Skeletal muscle tissue (tissue), 4 donors: ENCODE data around the gene ZAP70. TPM values are rescaled to one million over a fixed set of nuclear protein-coding genes. Genes with fewer than 3 reads are reported as not detected.

Experiments used
- H3K27ac ChIP-seq: one replicate; pipeline ENCODE4 v1.7.0; 2013; ENCODE audit warnings: mild to moderate bottlenecking, low read depth, low read length, inconsistent platforms
- H3K27me3 ChIP-seq, 3 donors: one replicate each; pipeline ENCODE4 v1.7.0; 2013; ENCODE audit warnings: low read length in 3 of 3; ENCODE audit not compliant: control insufficient read depth in 3 of 3, insufficient read depth in 3 of 3
- H3K36me3 ChIP-seq, 3 donors: one replicate each; pipeline ENCODE4 v1.7.0; 2013; ENCODE audit warnings: low read length in 3 of 3; ENCODE audit not compliant: control insufficient read depth in 3 of 3, insufficient read depth in 3 of 3
- H3K4me1 ChIP-seq, 3 donors: one replicate each; pipeline ENCODE4 v1.7.0; 2013; ENCODE audit warnings: low read length in 3 of 3, mild to moderate bottlenecking in 3 of 3; ENCODE audit not compliant: control insufficient read depth in 3 of 3, insufficient read depth in 3 of 3
- H3K4me3 ChIP-seq, 3 donors: one replicate each; pipeline ENCODE4 v1.7.0; 2013; ENCODE audit warnings: low read length in 3 of 3
- H3K9ac ChIP-seq, 3 donors: one replicate each; pipeline ENCODE4 v1.7.0; 2013; ENCODE audit warnings: low read length in 3 of 3, mild to moderate bottlenecking in 3 of 3, moderate library complexity in 2 of 3, low read depth in 1 of 3
- H3K9me3 ChIP-seq, 3 donors: one replicate each; pipeline ENCODE4 v1.7.0; 2013; ENCODE audit warnings: low read length in 3 of 3; ENCODE audit not compliant: control insufficient read depth in 3 of 3
- total RNA-seq: library from RNA; depleted of rRNA; stranded (reverse); fragments of >200 nt; gene quantifications from one replicate; pipeline ENCODE4 v1.2.3, GENCODE V29; 2014
- donor health status: Osteomylitis.

The ZAP70 gene
- total RNA-seq, 1 donor from 2014 or later = 3.1 TPM

- Histone ChIP-seq H3K4me1 (peaks cover 2 to 5% (median 3%) of the 10 kb centered on the region in 3 donors), H3K27ac (no peak overlapping the region), H3K9me3 (no peaks in the 10 kb centered on the region), H3K36me3 (peaks cover 7 to 12% (median 8%) of the 10 kb centered on the region in 3 donors), H3K27me3 (no peaks in the 10 kb centered on the region), H3K9ac (no peak overlapping the region), H3K4me3 (no peak overlapping the region)
Observed at GRCh38 chr2:97747716-97748115, 34.3 kb downstream of the ZAP70 start.

GRCh38 chr2:97749581-97749980, 36.2 kb downstream of the ZAP70 start:
- Histone ChIP-seq H3K27ac (no peak overlapping the region), H3K36me3 (peaks cover 5 to 8% (median 6%) of the 10 kb centered on the region in 3 donors), H3K4me3 (no peak overlapping the region), H3K4me1 (peaks cover 2 to 5% (median 3%) of the 10 kb centered on the region in 3 donors), H3K27me3 (no peaks in the 10 kb centered on the region), H3K9ac (no peak overlapping the region), H3K9me3 (no peaks in the 10 kb centered on the region)

- Histone ChIP-seq H3K4me3 (no peak overlapping the region), H3K9ac (no peak overlapping the region), H3K9me3 (no peaks in the 10 kb centered on the region), H3K36me3 (peaks cover 5 to 10% (median 8%) of the 10 kb centered on the region in 3 donors), H3K27me3 (no peaks in the 10 kb centered on the region), H3K27ac (no peak overlapping the region), H3K4me1 (peaks cover 2 to 5% (median 3%) of the 10 kb centered on the region in 3 donors)
Observed at GRCh38 chr2:97750017-97750416, 36.6 kb downstream of the ZAP70 start.

GRCh38 chr2:97751752-97752151, 38.4 kb downstream of the ZAP70 start:
- Histone ChIP-seq H3K9ac (no peak overlapping the region), H3K27me3 (no peaks in the 10 kb centered on the region), H3K4me1 (peaks cover 2 to 7% (median 5%) of the 10 kb centered on the region in 3 donors), H3K9me3 (no peaks in the 10 kb centered on the region), H3K27ac (no peak overlapping the region), H3K36me3 (peaks cover 14 to 17% (median 16%) of the 10 kb centered on the region in 3 donors), H3K4me3 (no peak overlapping the region)

- Histone ChIP-seq H3K9me3 (no peaks in the 10 kb centered on the region), H3K4me1 (peaks cover 2 to 5% (median 3%) of the 10 kb centered on the region in 3 donors), H3K27me3 (no peaks in the 10 kb centered on the region), H3K36me3 (peaks cover 22 to 26% (median 25%) of the 10 kb centered on the region in 3 donors), H3K9ac (no peak overlapping the region), H3K4me3 (no peak overlapping the region), H3K27ac (no peak overlapping the region)
Observed at GRCh38 chr2:97752342-97753334, 39.3 kb downstream of the ZAP70 start.

- Histone ChIP-seq H3K27me3 (no peaks in the 10 kb centered on the region), H3K36me3 (peaks cover 39 to 46% (median 40%) of the 10 kb centered on the region in 3 donors), H3K9me3 (no peaks in the 10 kb centered on the region), H3K4me1 (peaks cover 0 to 8% (median 0%) of the 10 kb centered on the region in 3 donors), H3K4me3 (no peak overlapping the region), H3K27ac (no peak overlapping the region), H3K9ac (no peak overlapping the region)
Observed at GRCh38 chr2:97754690-97755346, 41.4 kb downstream of the ZAP70 start.

GRCh38 chr2:97755491-97755890, 42.1 kb downstream of the ZAP70 start:
- no peak overlapping the region for H3K9ac ChIP-seq
- H3K9me3 ChIP-seq = no peaks in the 10 kb centered on the region
- H3K27me3 ChIP-seq = no peaks in the 10 kb centered on the region
- peaks cover 0 to 8% (median 0%) of the 10 kb centered on the region in 3 donors for H3K4me1 ChIP-seq
- H3K36me3 ChIP-seq = peaks cover 45 to 51% (median 47%) of the 10 kb centered on the region in 3 donors
- no peak overlapping the region for H3K27ac ChIP-seq
- no peak overlapping the region for H3K4me3 ChIP-seq

GRCh38 chr2:97757062-97757461, 43.7 kb downstream of the ZAP70 start:
- Histone ChIP-seq H3K4me3 (no peak overlapping the region), H3K9me3 (no peaks in the 10 kb centered on the region), H3K27ac (no peak overlapping the region), H3K9ac (no peak overlapping the region), H3K27me3 (no peaks in the 10 kb centered on the region), H3K36me3 (peaks cover 56 to 67% (median 63%) of the 10 kb centered on the region in 3 donors), H3K4me1 (peaks cover 0 to 9% (median 0%) of the 10 kb centered on the region in 3 donors)

GRCh38 chr2:97758131-97758705, 44.8 kb downstream of the ZAP70 start:
- Histone ChIP-seq H3K4me1 (peaks cover 0 to 9% (median 0%) of the 10 kb centered on the region in 3 donors), H3K4me3 (no peak overlapping the region), H3K9ac (no peak overlapping the region), H3K36me3 (peaks cover 65 to 74% (median 73%) of the 10 kb centered on the region in 3 donors), H3K9me3 (no peaks in the 10 kb centered on the region), H3K27me3 (no peaks in the 10 kb centered on the region), H3K27ac (no peak overlapping the region)
